Measurements from ENCODE around the gene RHBDD1. TPM values are rescaled to one million over a fixed set of nuclear protein-coding genes. Genes with fewer than 3 reads are reported as not detected.

RHBDD1 gene
- total and polyA plus RNA-seq, 8 donors, result 1.8 to 31.6 (median 6.0) TPM

DNA sequence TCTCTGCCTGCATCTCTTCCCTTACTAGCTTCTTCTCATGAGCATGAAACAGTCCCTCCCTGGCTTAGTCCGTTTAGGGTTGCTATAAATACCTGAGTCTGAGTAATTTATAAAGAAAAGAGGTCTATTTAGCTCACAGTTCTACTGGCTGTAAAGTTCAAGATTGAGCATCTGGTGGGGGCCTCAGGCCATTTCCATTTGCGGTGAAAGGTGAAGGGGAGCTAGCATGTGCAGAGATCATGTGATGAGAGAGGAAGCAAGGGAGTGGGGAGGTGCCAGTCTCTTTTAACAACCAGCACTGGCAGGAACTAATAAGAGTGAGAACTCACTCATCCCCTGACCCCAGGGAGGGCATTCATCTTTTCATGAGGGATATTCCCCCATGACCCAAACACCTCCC lies 26.8 kb downstream of the RHBDD1 start:
- intact Hi-C loops (cut with DNase I; ENCODE audit: low total_unique reads), result no loop called here
- Histone ChIP-seq H3K27ac (no peak overlapping the region), H3K36me3 (peaks cover 7 to 32% (median 31%) of the 10 kb centered on the region in 4 donors), H3K4me3 (no peak overlapping the region), H3K27me3 (no peaks in the 10 kb centered on the region), H3K9me3 (no peaks in the 10 kb centered on the region), H3K4me1 (peaks cover 0 to 20% (median 0%) of the 10 kb centered on the region in 4 donors)
- 47 to 81% (median 75%) methylated on average over 2 of the region's 2 CpGs for WGBS, 5 donors
- no peak for DNase-seq
- TF ChIP-seq, protein P1, sequence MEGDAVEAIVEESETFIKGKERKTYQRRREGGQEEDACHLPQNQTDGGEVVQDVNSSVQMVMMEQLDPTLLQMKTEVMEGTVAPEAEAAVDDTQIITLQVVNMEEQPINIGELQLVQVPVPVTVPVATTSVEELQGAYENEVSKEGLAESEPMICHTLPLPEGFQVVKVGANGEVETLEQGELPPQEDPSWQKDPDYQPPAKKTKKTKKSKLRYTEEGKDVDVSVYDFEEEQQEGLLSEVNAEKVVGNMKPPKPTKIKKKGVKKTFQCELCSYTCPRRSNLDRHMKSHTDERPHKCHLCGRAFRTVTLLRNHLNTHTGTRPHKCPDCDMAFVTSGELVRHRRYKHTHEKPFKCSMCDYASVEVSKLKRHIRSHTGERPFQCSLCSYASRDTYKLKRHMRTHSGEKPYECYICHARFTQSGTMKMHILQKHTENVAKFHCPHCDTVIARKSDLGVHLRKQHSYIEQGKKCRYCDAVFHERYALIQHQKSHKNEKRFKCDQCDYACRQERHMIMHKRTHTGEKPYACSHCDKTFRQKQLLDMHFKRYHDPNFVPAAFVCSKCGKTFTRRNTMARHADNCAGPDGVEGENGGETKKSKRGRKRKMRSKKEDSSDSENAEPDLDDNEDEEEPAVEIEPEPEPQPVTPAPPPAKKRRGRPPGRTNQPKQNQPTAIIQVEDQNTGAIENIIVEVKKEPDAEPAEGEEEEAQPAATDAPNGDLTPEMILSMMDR (IDR thresholded peaks at IDR 0.05), result no peak
- TF ChIP-seq POLR2A (IDR thresholded peaks at IDR 0.05), result no peak
- no peak for TF ChIP-seq POLR2AphosphoS5 (IDR thresholded peaks at IDR 0.05)
- TF ChIP-seq EP300 (IDR thresholded peaks at IDR 0.05), result no peak

DNA sequence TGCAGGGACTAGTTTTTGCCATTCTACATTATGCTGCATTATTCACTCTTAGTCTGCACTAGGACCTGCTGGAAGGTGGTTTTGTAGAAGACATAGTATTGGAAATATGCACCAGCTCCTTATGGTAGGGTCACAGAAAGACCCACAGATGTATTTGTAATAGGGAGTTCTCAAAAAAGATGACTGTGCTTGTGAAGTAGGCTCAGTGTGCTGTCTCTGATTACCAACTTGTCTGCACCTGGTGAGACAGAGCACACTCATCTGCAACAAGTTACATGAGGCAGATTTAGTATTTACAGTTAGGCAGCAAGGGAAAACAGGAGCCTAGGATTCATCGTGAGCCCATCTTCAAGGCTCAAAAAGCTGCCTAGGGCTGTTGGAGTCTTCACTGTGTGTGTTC lies 29.4 kb downstream of the RHBDD1 start:
- Histone ChIP-seq H3K4me1 (peaks cover 0 to 20% (median 0%) of the 10 kb centered on the region in 4 donors), H3K9me3 (no peaks in the 10 kb centered on the region), H3K27ac (no peak overlapping the region), H3K36me3 (peaks cover 7 to 57% (median 54%) of the 10 kb centered on the region in 4 donors), H3K27me3 (no peaks in the 10 kb centered on the region), H3K4me3 (no peak overlapping the region)
- whole genome bisulfite sequencing, 5 donors, result 90 to 100% (median 95%) methylated on average over 1 of the region's 1 CpG
- no peak for DNase-seq
- TF ChIP-seq EP300 (IDR thresholded peaks at IDR 0.05), result no peak
- TF ChIP-seq POLR2A (IDR thresholded peaks at IDR 0.05), result no peak
- no peak for TF ChIP-seq POLR2AphosphoS5 (IDR thresholded peaks at IDR 0.05)
- TF ChIP-seq, protein P1 (IDR thresholded peaks at IDR 0.05), result no peak
- intact Hi-C loops (cut with DNase I; ENCODE audit: low total_unique reads), result no loop called here

DNA sequence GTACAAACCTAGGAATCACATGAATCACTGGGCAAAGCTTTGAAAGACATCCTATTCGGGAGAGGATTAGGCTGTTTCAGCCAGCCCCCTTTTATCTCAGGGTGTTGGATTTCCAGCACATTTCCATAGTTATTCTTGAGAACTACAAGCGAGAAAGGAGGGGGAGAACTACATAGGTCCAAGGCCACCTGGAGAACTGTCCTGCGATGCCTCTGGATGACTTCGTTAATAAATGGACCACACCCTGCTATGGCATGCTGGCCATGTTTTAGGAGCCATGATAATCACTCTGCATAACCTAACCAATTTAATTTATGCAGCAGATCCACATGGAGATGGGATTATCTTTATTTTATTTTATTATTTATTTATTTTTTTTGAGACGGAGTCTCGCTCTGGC lies 29.9 kb downstream of the RHBDD1 start:
- Histone ChIP-seq H3K27ac (no peak overlapping the region), H3K4me1 (peaks cover 0 to 17% (median 0%) of the 10 kb centered on the region in 4 donors), H3K27me3 (no peaks in the 10 kb centered on the region), H3K9me3 (no peaks in the 10 kb centered on the region), H3K4me3 (no peak overlapping the region), H3K36me3 (peaks cover 7 to 61% (median 55%) of the 10 kb centered on the region in 4 donors)
- 89 to 97% (median 93%) methylated on average over 6 of the region's 6 CpGs for WGBS, 5 donors
- TF ChIP-seq, protein P1 (IDR thresholded peaks at IDR 0.05), result no peak
- TF ChIP-seq EP300 (IDR thresholded peaks at IDR 0.05) (no peak), POLR2AphosphoS5 (IDR thresholded peaks at IDR 0.05) (no peak), POLR2A (IDR thresholded peaks at IDR 0.05) (no peak)
- intact Hi-C loops (cut with DNase I; ENCODE audit: low total_unique reads), result no loop called here
- no peak for DNase-seq

DNA sequence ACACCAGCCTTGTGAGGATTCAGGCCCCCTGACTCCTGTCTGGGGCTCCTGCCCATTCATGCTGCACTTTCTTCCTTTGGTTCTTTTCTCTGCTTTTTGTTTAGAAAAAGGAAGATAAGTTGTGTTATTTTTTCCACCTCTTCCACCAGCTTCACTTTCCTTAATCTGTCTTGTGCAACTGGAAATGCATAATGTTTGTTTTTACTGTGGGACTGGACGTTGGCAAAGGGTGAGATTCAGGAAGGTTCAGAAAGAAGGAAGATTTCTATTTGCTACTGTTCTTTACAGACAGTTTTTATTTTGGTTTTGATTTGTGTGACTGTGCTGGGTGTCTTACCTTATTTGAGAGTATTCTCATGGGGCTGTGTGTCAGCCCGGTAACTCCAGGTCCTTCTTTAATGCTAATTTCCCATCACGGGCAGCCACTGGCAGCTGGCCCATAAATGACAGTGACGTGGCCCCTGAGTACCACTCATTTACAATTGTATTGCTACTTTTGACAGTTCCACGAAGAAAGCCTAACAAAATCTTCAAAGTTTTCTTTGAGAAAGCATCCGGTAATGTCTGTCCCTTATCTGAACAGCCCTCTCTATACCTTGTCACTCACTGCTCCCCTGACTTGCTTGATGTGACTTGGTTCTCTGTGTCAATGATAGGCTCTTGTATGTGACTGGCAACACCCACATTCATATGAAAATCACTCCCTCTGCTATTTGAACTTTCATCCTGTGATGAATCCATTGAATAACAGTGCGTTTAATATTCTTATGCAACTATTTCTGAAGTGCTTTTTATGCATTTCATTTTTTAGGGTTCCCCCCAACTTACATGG lies 32.7 kb downstream of the RHBDD1 start:
- Histone ChIP-seq H3K4me3 (no peak overlapping the region), H3K36me3 (peaks cover 7 to 62% (median 55%) of the 10 kb centered on the region in 4 donors), H3K27ac (no peak overlapping the region), H3K9me3 (no peaks in the 10 kb centered on the region), H3K27me3 (no peaks in the 10 kb centered on the region), H3K4me1 (no peaks in the 10 kb centered on the region)
- TF ChIP-seq, protein P1 (IDR thresholded peaks at IDR 0.05), result no peak
- TF ChIP-seq EP300 (IDR thresholded peaks at IDR 0.05), result no peak
- no peak for TF ChIP-seq POLR2AphosphoS5 (IDR thresholded peaks at IDR 0.05)
- no peak for TF ChIP-seq POLR2A (IDR thresholded peaks at IDR 0.05)
- WGBS, 5 donors, result 69 to 81% (median 72%) methylated on average over 7 of the region's 7 CpGs
- DNase-seq, result no peak
- intact Hi-C loops (cut with DNase I; ENCODE audit: low total_unique reads), result no loop called here

Data from stomach (tissue), 9 donors.